Islet precursor cell (in vitro differentiated cells): ENCODE data around the gene GOLPH3.
A peak's percentile ranks its signal among the peaks of the same experiment; 100 is the strongest.

Experiments
- DNase-seq: peaks from one replicate; pipeline ENCODE4 v3.0.0-alpha.2; 2018

GOLPH3 gene

GRCh38 chr5:32170303-32171151 is 3.6 kb downstream of the GOLPH3 start:
- peak; percentile 59 for DNase-seq

GRCh38 chr5:32168460-32169033 is 5.6 kb downstream of the GOLPH3 start:
- no peak for DNase-seq

GRCh38 chr5:32165597-32165996 is 8.5 kb downstream of the GOLPH3 start:
- DNase-seq: no peak

- no peak for DNase-seq
Observed at GRCh38 chr5:32163785-32164184, 10.3 kb downstream of the GOLPH3 start.

GRCh38 chr5:32163053-32163452 is 11.1 kb downstream of the GOLPH3 start:
- no peak for DNase-seq

GRCh38 chr5:32160228-32160627 is 13.9 kb downstream of the GOLPH3 start:
- no peak for DNase-seq

- no peak for DNase-seq
Observed at GRCh38 chr5:32159328-32160072, 14.6 kb downstream of the GOLPH3 start.

- DNase-seq: no peak
Observed at GRCh38 chr5:32158679-32158975, 15.5 kb downstream of the GOLPH3 start.

GRCh38 chr5:32157078-32157477 is 17.0 kb downstream of the GOLPH3 start:
- DNase-seq: no peak

GRCh38 chr5:32156635-32157034 is 17.5 kb downstream of the GOLPH3 start:
- no peak for DNase-seq

- no peak for DNase-seq
Observed at GRCh38 chr5:32155211-32155610, 18.9 kb downstream of the GOLPH3 start.

GRCh38 chr5:32153723-32154122 is 20.4 kb downstream of the GOLPH3 start:
- no peak for DNase-seq

GRCh38 chr5:32151198-32151597 is 22.9 kb downstream of the GOLPH3 start:
- DNase-seq: no peak

GRCh38 chr5:32150366-32150765 is 23.8 kb downstream of the GOLPH3 start:
- DNase-seq: no peak

GRCh38 chr5:32147959-32148358 is 26.2 kb downstream of the GOLPH3 start:
- no peak for DNase-seq

- no peak for DNase-seq
Observed at GRCh38 chr5:32147236-32147635, 26.9 kb downstream of the GOLPH3 start.

GRCh38 chr5:32145378-32145777 is 28.7 kb downstream of the GOLPH3 start:
- DNase-seq: no peak

GRCh38 chr5:32144378-32145207 is 29.5 kb downstream of the GOLPH3 start:
- no peak for DNase-seq

- DNase-seq: no peak
Observed at GRCh38 chr5:32143617-32144377, 30.3 kb downstream of the GOLPH3 start.

- no peak for DNase-seq
Observed at GRCh38 chr5:32138839-32139493, 35.2 kb downstream of the GOLPH3 start.

- no peak for DNase-seq
Observed at GRCh38 chr5:32136342-32136741, 37.8 kb downstream of the GOLPH3 start.

- no peak for DNase-seq
Observed at GRCh38 chr5:32135086-32135485, 39.0 kb downstream of the GOLPH3 start.
